Measurements from ENCODE around the gene MSRB1. TPM values are rescaled to one million over a fixed set of nuclear protein-coding genes. Genes with fewer than 3 reads are reported as not detected.

Gene MSRB1
- total and polyA plus RNA-seq, 2 of the 8 experiments (the other 6 are each of a cell fraction or from before 2014, with no cell fraction given), result 28.2 to 51.4 TPM

- H3K79me1 ChIP-seq (ENCODE audit: low read depth, low read length), result no peaks in the 10 kb centered on the region
- H4K20me1 ChIP-seq (replicated peaks in 1 of 2; ENCODE audit: control insufficient read depth in 1 of 2, insufficient read depth in 2 of 2, low read length in 2 of 2), result peaks cover 0 to 5% of the 10 kb centered on the region in 2 experiments
- POLR2A ChIA-PET (ENCODE audit: partially characterized antibody), result interaction anchor here (0.5 to 1.1 kb wide), 2 partner anchors 43 to 49 kb away, joined by 3 to 6 read pairs; no protein-coding TSS in a partner anchor
- H4K91ac ChIP-seq (replicated peaks; ENCODE audit: insufficient read length, low read length), result no peak overlapping the region
- FAIRE-seq (no peak), DNase-seq (ENCODE audit: low read depth in 1 of 2, low spot score in 2 of 2) (no peak)
- H3K36me3 ChIP-seq (ENCODE audit: control insufficient read depth in 2 of 4, insufficient read depth in 4 of 4, low read length in 3 of 4), result no peaks in the 10 kb centered on the region
- no peak overlapping the region for H2BK12ac ChIP-seq (ENCODE audit: low read depth, low read length)
- no peak overlapping the region for H3K27ac ChIP-seq (ENCODE audit: low read depth, low read length)
- H2AFZ ChIP-seq (ENCODE audit: low read length), result no peak overlapping the region
- H3K18ac ChIP-seq (ENCODE audit: extremely low read depth, low read length), result no peak overlapping the region
- H4K5ac ChIP-seq (ENCODE audit: insufficient read length, low read depth, low read length), result no peak overlapping the region
- no peak overlapping the region for H3K23ac ChIP-seq (ENCODE audit: insufficient read length)
- no peak overlapping the region for H3K9ac ChIP-seq (replicated peaks in 1 of 4; ENCODE audit: extremely low read depth in 1 of 4, low read depth in 3 of 4, low read length in 3 of 4)
- H3K79me2 ChIP-seq (ENCODE audit: control insufficient read depth in 1 of 2, insufficient read depth in 2 of 2, low read length in 2 of 2), result no peaks in the 10 kb centered on the region
- no peak overlapping the region for H2BK15ac ChIP-seq (ENCODE audit: low read length)
- H3K4me1 ChIP-seq (replicated peaks in 1 of 4; ENCODE audit: control insufficient read depth in 3 of 4, insufficient read depth in 4 of 4, low read length in 3 of 4), result peaks cover 0 to 38% (median 14%) of the 10 kb centered on the region in 4 experiments; a peak in 6 of 7 replicates
- H3K4me2 ChIP-seq (ENCODE audit: insufficient read depth in 1 of 2, low read depth in 2 of 2, low read length in 2 of 2), result no peak overlapping the region
- CTCF ChIA-PET (ENCODE audit: partially characterized antibody), result no interaction called here
- H3K4ac ChIP-seq (replicated peaks; ENCODE audit: insufficient read length, low read depth, low read length), result no peak overlapping the region
- no peak for TF ChIP-seq TAF1 (IDR thresholded peaks at IDR 0.05; ENCODE audit: low read depth, low read length)
- no peak for TF ChIP-seq FOSL1 (IDR thresholded peaks at IDR 0.05; ENCODE audit: insufficient read depth, low read depth, low read length)
- no peak for TF ChIP-seq GTF2F1 (IDR thresholded peaks at IDR 0.05; ENCODE audit: borderline replicate concordance, low read depth, low read length)
- TF ChIP-seq ZNF274 (IDR thresholded peaks at IDR 0.05; ENCODE audit: borderline replicate concordance, extremely low read depth, low read length), result no peak
- no peak for TF ChIP-seq EGR1 (IDR thresholded peaks at IDR 0.05; ENCODE audit: borderline replicate concordance, low read depth, low read length)
- no peak for TF ChIP-seq JUN (IDR thresholded peaks at IDR 0.05; ENCODE audit: low read depth, low read length)
- no peak for TF ChIP-seq CTCF (IDR thresholded peaks at IDR 0.05; ENCODE audit: control extremely low read depth in 1 of 3, insufficient read depth in 1 of 3, low read depth in 1 of 3, low read length in 3 of 3)
- no peak for TF ChIP-seq NANOG (IDR thresholded peaks at IDR 0.05; ENCODE audit: insufficient read depth, low read depth, low read length, poor library complexity, severe bottlenecking)
- TF ChIP-seq MAX (IDR thresholded peaks at IDR 0.05), result no peak
- no peak for TF ChIP-seq SP4 (IDR thresholded peaks at IDR 0.05; ENCODE audit: low read length)
- TF ChIP-seq SP1 (IDR thresholded peaks at IDR 0.05; ENCODE audit: low read depth, low read length), result no peak
- H3K4me3 ChIP-seq (ENCODE audit: extremely low read depth in 1 of 4, insufficient read depth in 2 of 4, low read depth in 3 of 4, low read length in 4 of 4), result no peak overlapping the region
- no peaks in the 10 kb centered on the region for H3K9me3 ChIP-seq (ENCODE audit: insufficient read depth in 2 of 2, low read depth in 1 of 2, low read length in 1 of 2)
- no peak overlapping the region for H3K56ac ChIP-seq (replicated peaks; ENCODE audit: insufficient read length, low read depth, low read length)
- H3K27me3 ChIP-seq (replicated peaks in 1 of 4; ENCODE audit: control insufficient read depth in 3 of 4, extremely low read depth in 1 of 4, insufficient read depth in 3 of 4, low read length in 3 of 4), result peaks cover 4 to 29% (median 23%) of the 10 kb centered on the region in 4 experiments
- H2BK20ac ChIP-seq (ENCODE audit: low read length), result no peak overlapping the region
- H2BK5ac ChIP-seq (ENCODE audit: low read depth, low read length), result no peak overlapping the region
- no peak overlapping the region; the same call in 1 of the 2 replicates for H4K8ac ChIP-seq (ENCODE audit: extremely low read depth, insufficient read depth, low read length)
- no peak overlapping the region for H2AK5ac ChIP-seq (ENCODE audit: low read depth, low read length)
- H3K23me2 ChIP-seq (ENCODE audit: low read depth, low read length), result no peaks in the 10 kb centered on the region
- H2BK120ac ChIP-seq (replicated peaks; ENCODE audit: low read depth, low read length), result no peak overlapping the region
- H3K14ac ChIP-seq (ENCODE audit: insufficient read length), result no peak overlapping the region
- WGBS, 2 experiments (ENCODE audit: extremely low coverage in 1 of 2, insufficient coverage in 1 of 2, insufficient read length in 1 of 2, insufficient replicate concordance in 2 of 2, low coverage in 1 of 2, low lambda C conversion rate in 2 of 2, missing lambda C conversion rate in 1 of 2), result 87% methylated on average over 14 of the region's 17 CpGs; no CpG with 5 or more reads in 1 of the 2 experiments
These were observed 30.8 kb downstream of the MSRB1 start for GRCh38 chr16:1912215-1912543.

Measured in H1 (cell line).